Inflammatory macrophage treated with lipopolysaccharide for 1 hour (primary cell): Measurements from ENCODE around the gene MLH1.
"Not testable (repeated sequence)": the region's sequence is repeated elsewhere in the genome, so short reads cannot be mapped to it uniquely, and the experiment has no call there.

Experiments
- DNase-seq, 2 donors: peaks; one replicate each; pipeline ENCODE4 v3.0.0-alpha.2; 2020 to 2022

Gene MLH1

GRCh38 chr3:37039161-37039846, 46.0 kb downstream of the MLH1 start:
- DNase-seq, result no peak

- DNase-seq, result no peak
Observed at GRCh38 chr3:37040231-37040630, 46.9 kb downstream of the MLH1 start.

DNA sequence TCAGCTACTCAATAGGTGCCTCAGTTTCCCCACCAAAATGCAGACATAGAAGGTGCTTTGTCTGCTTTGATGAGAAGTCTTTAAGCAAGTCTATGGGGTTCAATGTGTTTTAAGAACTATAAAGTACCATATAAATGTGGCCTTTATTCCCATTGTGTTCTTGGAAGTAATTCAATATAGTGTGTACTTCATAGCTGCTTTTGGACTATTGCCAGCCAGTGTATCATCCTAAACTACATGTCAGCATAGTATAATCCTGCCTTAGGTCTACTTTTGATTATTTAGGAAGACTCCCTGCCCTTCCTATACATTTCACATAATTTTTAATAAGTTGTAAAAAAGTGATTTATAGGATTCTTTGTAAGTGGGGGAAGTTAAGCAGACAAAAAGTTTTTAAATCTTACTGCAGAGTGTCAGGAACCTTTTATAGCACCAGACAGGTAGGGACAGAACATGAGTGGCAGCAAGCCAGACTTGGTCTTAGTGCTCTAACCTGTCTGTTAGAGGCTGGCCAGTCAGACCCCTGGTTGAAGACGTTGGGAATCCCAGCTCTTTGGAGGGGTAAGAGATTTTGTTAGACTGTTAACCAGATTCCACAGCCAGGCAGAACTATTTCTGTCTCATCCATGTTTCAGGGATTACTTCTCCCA, 48.4 kb downstream of the MLH1 start:
- no peak for DNase-seq

- not testable (repeated sequence) for DNase-seq
Observed at GRCh38 chr3:37042712-37043111, 49.4 kb downstream of the MLH1 start.

GRCh38 chr3:37050282-37050681, 57.0 kb downstream of the MLH1 start:
- DNase-seq, result no peak

- no peak for DNase-seq
Observed at GRCh38 chr3:37052860-37053259, 59.5 kb downstream of the MLH1 start.

- no peak for DNase-seq
Observed at GRCh38 chr3:37053337-37053736, 60.0 kb downstream of the MLH1 start.

- no peak for DNase-seq
Observed at GRCh38 chr3:37053753-37054152, 60.4 kb downstream of the MLH1 start.

DNA sequence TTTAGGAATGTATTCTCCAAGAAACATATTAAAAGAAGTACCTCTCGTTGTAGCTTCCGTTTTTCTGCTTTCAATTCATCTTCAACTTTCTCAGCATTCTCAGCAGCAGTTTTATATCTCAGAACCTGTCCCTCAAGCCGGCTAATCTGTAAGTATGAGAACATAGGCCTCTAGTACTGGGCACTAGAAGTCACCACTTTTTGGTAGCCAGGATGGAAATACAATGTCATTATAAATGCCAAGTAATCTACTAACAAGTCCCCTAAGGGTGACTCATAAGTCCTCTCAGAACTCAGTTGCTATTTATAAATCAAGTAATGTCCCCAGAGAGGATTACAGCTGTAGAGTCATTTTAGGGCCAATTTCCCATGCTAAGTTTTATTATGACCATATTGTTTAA, 61.1 kb downstream of the MLH1 start:
- peak; percentile 17 to 28 for DNase-seq

DNA sequence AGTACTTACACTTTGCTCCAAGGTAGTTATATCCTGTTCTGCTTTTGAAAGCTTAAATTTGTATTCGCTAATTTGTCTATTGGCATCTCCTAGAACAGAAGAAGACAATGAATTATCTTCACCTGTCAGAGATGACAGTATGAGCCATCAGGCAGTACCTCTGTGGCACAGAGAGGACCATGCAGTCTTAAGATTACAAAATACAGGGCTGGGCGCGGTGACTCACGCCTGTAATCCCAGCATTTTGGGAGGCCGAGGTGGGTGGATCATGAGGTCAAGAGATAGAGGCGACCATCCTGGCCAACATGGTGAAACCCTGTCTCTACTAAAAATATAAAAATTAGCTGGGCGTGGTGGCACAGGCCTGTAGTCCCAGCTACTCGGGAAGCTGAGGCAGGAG, 61.8 kb downstream of the MLH1 start:
- not testable (repeated sequence) for DNase-seq

- no peak for DNase-seq
Observed at GRCh38 chr3:37056826-37057225, 63.5 kb downstream of the MLH1 start.

DNA sequence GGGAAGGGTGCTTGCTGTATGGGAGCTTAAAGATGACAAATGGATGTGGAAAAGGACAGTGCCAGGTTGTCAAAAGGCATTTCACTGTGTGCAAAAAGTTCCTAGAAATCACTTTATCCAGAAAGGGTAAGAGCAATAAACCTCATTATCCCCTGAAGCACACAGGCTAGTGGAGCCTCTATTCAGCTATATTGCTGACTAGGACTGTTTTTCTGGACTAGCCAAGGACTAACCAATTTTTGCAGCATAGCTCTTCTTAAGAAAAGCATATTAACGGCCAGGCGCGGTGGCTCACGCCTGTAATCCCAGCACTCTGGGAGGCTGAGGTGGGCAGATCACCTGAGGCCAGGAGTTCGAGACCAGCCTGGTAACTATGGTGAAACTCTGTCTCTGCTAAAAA, 64.8 kb downstream of the MLH1 start:
- no peak for DNase-seq

- DNase-seq, result no peak
Observed at GRCh38 chr3:37064747-37065146, 71.4 kb downstream of the MLH1 start.

DNA sequence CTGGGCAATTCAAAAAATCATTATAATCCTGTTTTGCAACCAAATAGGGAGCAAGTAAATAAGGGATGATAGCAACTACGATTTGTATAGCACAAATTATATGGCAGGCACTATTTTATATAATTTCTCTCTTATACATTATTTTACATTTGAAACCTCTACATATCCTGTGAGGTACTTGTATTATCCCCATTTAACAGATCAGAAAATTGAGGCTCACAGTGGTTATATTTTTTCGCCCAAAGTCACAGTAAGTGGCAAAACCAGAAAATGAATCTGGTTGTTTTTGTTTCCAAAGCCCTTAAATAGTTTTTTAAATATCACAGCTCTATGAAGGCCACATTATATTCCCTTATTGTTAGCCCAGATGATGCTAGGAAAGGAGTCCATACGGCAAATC, 74.3 kb downstream of the MLH1 start:
- no peak for DNase-seq

DNA sequence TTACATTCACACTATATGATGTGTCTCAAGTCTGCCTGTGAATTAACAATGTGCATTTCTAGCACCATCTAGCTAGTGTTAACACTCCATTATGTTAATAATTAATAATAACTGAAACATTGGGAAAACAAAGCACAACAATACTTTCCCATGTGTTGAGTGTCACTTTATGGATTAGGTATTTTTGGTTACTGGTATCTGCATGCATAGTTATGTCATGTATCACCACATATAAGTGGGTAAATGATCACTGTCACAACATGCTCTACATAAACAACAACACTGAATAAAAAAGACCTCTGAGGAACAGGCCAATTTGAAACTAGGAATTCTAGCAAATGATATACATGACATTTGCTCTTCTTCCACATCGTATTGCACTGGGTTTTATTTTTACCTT, 74.7 kb downstream of the MLH1 start:
- no peak for DNase-seq

- DNase-seq, result no peak
Observed at GRCh38 chr3:37071921-37072320, 78.6 kb downstream of the MLH1 start.

- no peak for DNase-seq
Observed at GRCh38 chr3:37072892-37073291, 79.6 kb downstream of the MLH1 start.

- no peak for DNase-seq
Observed at GRCh38 chr3:37074178-37074577, 80.9 kb downstream of the MLH1 start.

GRCh38 chr3:37075955-37076354, 82.6 kb downstream of the MLH1 start:
- DNase-seq, result no peak

DNA sequence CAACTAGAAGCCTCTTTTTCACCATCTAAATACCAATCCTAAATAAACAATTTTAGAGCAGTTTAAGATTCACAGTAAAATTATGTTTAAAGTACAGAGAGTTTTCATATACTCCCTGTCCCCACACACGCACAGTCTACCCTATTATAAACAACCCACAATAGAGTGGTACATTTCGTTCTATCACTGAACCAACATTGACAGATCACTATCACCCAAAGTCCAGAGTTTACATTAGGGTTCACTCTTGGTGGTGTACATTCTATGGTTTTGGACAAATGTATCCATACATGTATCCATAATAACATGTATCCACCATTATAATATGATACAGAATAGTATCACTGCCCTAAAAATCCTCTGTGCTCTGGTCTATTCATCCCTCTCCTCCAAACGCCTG, 89.0 kb downstream of the MLH1 start:
- DNase-seq, result no peak

- no peak for DNase-seq
Observed at GRCh38 chr3:37086918-37087317, 93.6 kb downstream of the MLH1 start.

GRCh38 chr3:37087870-37088269, 94.6 kb downstream of the MLH1 start:
- no peak for DNase-seq

DNA sequence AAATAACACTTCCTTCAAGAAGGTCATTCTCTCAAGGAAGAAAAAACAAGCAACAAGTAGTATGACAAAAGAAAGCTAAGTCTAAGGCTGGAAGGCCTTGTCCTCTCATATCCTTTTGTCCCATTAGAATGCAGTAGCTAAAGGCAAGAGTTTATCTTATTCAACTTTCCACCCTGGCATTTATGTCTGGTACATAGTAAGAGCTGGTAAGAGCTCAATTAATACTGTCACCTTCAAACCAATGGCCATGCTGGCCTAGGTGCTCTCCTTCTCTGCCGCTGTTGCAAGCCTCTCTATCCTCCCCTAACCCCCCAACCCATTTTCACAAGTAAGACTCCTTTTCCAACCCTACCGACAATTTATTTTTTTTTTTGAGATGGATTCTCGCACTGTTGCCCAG, 99.2 kb downstream of the MLH1 start:
- DNase-seq, result no peak

DNA sequence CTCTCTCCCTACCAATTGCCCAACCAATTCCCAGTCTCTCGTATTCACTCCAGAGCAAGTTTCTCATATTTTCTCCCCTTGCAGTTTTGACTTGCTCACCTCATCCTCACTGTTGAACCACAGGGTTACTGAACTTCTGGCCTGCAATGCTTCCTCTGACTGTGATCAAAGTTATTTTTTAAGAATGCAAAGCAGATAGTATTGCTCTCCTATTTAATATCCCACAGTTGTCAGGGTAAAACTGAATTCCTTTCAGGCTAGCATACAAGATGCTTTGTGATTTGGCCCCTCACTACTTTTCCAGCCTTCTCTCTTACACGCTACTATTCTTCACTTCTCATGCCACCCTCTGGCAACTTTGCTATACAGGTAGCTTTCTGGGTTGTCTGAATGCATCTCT, 100.2 kb downstream of the MLH1 start:
- DNase-seq, result no peak

DNA sequence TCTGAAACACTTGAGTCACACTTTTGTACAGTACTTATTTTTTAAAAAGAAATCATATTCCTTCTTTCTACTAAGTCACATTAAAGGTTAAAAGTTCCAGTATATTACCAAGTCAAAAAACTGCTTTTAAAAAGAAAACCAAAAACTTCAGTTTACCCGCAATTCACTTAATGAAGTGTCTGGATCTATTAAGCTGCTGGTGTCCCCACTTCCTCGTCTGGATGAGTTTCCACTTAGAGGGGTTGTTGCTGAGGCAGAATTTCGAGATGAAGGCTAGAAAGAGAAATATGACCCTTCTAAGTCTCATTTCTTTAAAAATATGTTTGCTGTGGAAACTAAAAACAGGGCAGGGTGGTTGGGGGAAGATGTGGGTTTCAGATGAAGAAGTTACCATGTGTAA, 101.3 kb downstream of the MLH1 start:
- DNase-seq, result no peak
